BJ (cell line): ENCODE data around the gene ATP11A. TPM values are rescaled to one million over a fixed set of nuclear protein-coding genes. Genes with fewer than 3 reads are reported as not detected.

Experiments
- CTCF ChIA-PET: fragments of 350-600 bp; formaldehyde crosslinking; extraction: SDS; loops from one replicate; lab custom pipeline; 2021; ENCODE audit warnings: antibody characterized with exemption, inconsistent platforms; lab: Yijun Ruan, JAX
- POLR2A ChIA-PET: fragments of 300-600 bp; sonication (Branson Sonifier 250); formaldehyde crosslinking; extraction: SDS; loops from one replicate; lab custom pipeline; 2021; ENCODE audit warnings: antibody characterized with exemption; lab: Charles Lee
- DNase-seq: peaks from one replicate; pipeline ENCODE4 v3.0.0-alpha.2; 2011; ENCODE audit warnings: low read depth
- H3K27me3 ChIP-seq: 2 replicates; pipeline ENCODE4 v1.6.0; 2011; ENCODE audit warnings: low read length; ENCODE audit not compliant: control insufficient read depth, insufficient read depth
- H3K36me3 ChIP-seq: 2 replicates; pipeline ENCODE4 v1.5.1; 2011; ENCODE audit warnings: low read length; ENCODE audit not compliant: control insufficient read depth, insufficient read depth
- H3K4me3 ChIP-seq: 2 replicates; pipeline ENCODE4 v1.5.1; 2011; ENCODE audit warnings: low read depth, mild to moderate bottlenecking, control low read depth, low read length
- polyA plus RNA-seq: library from polyadenylated mRNA; depleted of rRNA; stranded (reverse); fragments of >200 nt; gene quantifications from 2 replicates; pipeline ENCODE4 v1.2.3, GENCODE V29; 2011
- TF ChIP-seq, protein P1 (sequence below): IDR thresholded peaks from 2 replicates; pipeline ENCODE4 v1.5.1; 2011; ENCODE audit warnings: low read depth, mild to moderate bottlenecking, control low read depth, inconsistent platforms, low read length, moderate library complexity; ENCODE audit not compliant: insufficient read depth

ATP11A gene
- polyA plus RNA-seq, 1 experiment: 1.9 TPM

DNA sequence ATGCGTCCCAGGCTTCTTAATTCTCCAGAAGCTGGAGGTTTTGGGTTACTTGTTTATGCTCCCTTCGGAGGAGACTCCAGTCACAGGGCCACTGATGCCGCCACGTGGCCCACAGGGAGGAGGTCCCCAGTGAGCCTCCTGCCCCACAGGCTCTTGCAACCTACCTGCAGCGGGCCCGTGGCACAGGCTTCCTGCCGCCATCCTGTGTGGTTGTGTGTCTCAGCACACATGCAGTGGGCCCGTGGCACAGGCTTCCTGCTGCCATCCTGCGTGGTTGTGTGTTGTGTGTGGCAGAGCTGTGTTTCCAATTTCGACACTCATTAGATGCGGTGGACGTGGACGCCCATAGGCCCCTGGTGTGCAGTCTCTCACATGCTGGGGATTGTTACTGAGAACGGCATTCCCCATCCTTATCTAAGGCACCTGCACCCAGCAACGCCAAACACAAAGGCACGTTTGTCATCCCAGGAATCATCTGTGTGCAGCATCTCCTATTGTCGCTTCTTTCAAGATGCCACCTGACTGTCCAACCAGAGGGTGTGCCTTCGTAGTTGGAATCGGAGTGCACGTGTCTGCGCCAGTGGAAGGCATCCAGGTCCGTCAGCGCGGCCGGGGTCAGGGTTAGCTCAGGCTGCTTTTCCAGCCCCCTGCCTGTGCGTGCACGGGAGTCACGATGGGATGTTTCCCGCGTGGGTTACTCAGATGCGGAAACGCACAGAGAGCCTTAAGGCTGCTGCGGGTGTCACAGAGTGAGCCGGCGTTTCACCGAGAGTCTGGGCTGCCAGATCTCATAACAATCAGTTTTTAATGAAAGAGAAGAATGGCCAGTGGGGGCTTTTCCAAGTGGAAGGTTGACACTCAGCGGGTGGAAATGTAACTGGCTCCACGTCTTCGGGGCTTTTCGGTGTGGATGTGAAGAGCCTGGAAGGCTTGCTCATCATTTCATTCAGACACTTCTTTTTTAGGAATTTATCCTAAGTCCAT, 119.8 kb downstream of the ATP11A start:
- no peak for DNase-seq
- POLR2A ChIA-PET: no interaction called here
- CTCF ChIA-PET: no interaction called here
- Histone ChIP-seq H3K27me3 (no peaks in the 10 kb centered on the region), H3K4me3 (no peak overlapping the region), H3K36me3 (no peaks in the 10 kb centered on the region; the same call in 1 of the 2 replicates)
- TF ChIP-seq, protein P1, sequence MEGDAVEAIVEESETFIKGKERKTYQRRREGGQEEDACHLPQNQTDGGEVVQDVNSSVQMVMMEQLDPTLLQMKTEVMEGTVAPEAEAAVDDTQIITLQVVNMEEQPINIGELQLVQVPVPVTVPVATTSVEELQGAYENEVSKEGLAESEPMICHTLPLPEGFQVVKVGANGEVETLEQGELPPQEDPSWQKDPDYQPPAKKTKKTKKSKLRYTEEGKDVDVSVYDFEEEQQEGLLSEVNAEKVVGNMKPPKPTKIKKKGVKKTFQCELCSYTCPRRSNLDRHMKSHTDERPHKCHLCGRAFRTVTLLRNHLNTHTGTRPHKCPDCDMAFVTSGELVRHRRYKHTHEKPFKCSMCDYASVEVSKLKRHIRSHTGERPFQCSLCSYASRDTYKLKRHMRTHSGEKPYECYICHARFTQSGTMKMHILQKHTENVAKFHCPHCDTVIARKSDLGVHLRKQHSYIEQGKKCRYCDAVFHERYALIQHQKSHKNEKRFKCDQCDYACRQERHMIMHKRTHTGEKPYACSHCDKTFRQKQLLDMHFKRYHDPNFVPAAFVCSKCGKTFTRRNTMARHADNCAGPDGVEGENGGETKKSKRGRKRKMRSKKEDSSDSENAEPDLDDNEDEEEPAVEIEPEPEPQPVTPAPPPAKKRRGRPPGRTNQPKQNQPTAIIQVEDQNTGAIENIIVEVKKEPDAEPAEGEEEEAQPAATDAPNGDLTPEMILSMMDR: no peak

DNA sequence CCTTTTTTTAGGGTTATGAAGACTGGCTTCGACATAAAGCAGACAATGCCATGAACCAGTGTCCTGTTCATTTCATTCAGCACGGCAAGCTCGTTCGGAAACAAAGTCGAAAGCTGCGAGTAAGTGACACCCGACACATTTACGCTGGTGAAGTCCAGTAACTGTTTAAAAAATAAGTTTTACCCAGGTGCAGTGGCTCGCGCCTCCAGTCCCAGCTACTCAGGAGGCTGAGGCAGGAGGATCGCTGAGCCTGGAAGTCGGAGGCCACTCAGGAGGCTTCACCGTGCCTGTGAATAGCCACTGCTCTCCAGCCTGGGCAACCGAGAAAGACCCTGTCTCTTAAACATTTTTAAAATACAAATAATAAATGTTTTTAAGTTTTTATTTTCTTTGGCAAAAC, 120.8 kb downstream of the ATP11A start:
- CTCF ChIA-PET: no interaction called here
- no peaks in the 10 kb centered on the region for H3K27me3 ChIP-seq
- TF ChIP-seq, protein P1: no peak
- H3K4me3 ChIP-seq: no peak overlapping the region
- POLR2A ChIA-PET: no interaction called here
- DNase-seq: no peak
- no peaks in the 10 kb centered on the region; the same call in 1 of the 2 replicates for H3K36me3 ChIP-seq

DNA sequence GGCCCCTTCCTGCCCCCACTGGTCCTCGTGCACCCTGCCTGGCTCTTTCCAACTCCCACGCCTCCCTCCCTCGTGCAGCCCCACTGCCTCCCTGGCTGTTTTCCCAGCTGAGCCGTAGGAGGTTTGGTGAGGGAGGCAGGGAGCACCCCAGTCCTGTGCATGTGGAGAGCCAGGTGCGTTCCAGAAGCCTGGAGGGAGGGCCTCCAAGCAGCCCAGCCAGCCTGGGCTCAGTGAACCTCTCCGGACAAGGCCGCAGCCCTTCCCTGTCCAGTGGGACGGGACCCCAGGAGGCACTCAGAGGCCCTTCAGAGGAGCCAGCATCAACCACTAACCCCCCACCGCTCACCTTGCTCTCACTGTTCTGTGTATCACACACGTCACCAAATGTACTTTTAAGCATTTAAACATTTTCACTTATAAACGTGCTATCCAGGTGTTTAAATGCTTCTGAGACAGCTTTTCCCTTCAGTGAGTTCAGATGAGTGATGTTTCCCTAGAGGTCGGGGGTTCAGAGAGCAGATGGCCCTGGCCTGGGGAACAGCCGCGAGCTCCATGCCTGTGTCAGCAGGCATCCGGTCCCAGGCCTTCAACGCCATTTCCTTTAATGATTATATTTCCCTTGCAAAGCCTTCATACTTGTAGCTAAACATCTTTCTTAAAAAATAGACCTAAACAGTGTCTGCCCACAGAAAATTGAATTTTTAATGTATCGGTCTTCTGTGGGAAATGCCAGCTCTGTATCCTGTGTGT, 122.6 kb downstream of the ATP11A start:
- H3K27me3 ChIP-seq: no peaks in the 10 kb centered on the region
- CTCF ChIA-PET: interaction anchor here (1.2 kb wide), 1 partner anchor 12 kb away, joined by 3 read pairs; no protein-coding TSS in a partner anchor
- no peak overlapping the region for H3K4me3 ChIP-seq
- POLR2A ChIA-PET: no interaction called here
- H3K36me3 ChIP-seq: no peaks in the 10 kb centered on the region; the same call in 1 of the 2 replicates
- TF ChIP-seq, protein P1: no peak
- no peak for DNase-seq

DNA sequence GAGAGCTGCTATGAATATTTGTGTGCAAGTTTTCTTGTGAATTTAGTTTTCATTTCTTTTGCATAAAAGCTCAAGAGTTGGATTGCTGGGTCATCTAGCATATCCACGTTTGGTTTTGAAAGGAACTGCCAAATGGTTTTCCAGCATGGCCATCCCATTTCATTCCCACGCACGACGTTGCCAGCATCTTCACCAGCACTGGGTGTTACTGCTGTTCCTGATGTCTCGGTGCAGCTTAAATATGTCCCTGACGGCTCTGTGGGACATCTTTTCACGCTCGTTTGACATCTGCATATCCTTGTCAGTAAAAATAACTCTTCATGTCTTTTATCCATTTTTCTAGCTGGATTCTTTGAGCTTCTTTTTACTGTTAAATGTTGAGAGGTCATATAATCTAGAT, 123.7 kb downstream of the ATP11A start:
- DNase-seq: no peak
- TF ChIP-seq, protein P1: no peak
- POLR2A ChIA-PET: no interaction called here
- CTCF ChIA-PET: interaction anchor here (1.2 kb wide), 1 partner anchor 11 kb away, joined by 3 read pairs; no protein-coding TSS in a partner anchor
- Histone ChIP-seq H3K4me3 (no peak overlapping the region), H3K27me3 (no peaks in the 10 kb centered on the region), H3K36me3 (no peaks in the 10 kb centered on the region; the same call in none of the 2 replicates)
